MM.1S (cell line): ENCODE measurements around the gene VLDLR.

Source experiments
- DNase-seq: peaks from one replicate; pipeline ENCODE4 v3.0.0-alpha.2; 2015
- H2AFZ ChIP-seq: fragments of 300-600 bp; sonication (generic); 2 replicates; pipeline ENCODE4 v1.6.0; 2016; ENCODE audit warnings: antibody characterized with exemption, low read length
- H3F3A ChIP-seq: fragments of 300-600 bp; sonication (generic); 2 replicates; pipeline ENCODE4 v1.6.1; 2016; ENCODE audit warnings: mild to moderate bottlenecking, antibody characterized with exemption, low read length, moderate library complexity, mixed read lengths; ENCODE audit not compliant: insufficient read depth
- H3K27ac ChIP-seq: fragments of 300-600 bp; sonication (generic); 2 replicates; pipeline ENCODE4 v1.5.1; 2016; ENCODE audit warnings: mild to moderate bottlenecking, low read length
- H3K27me3 ChIP-seq: fragments of 300-600 bp; sonication (generic); replicated peaks from 2 replicates; pipeline ENCODE4 v1.6.0; 2016; ENCODE audit warnings: low read length; ENCODE audit not compliant: insufficient read depth
- H3K36me3 ChIP-seq: fragments of 300-600 bp; sonication (generic); replicated peaks from 2 replicates; pipeline ENCODE4 v1.6.1; 2016; ENCODE audit warnings: mild to moderate bottlenecking, low read length, mixed read lengths; ENCODE audit not compliant: insufficient read depth
- H3K4me1 ChIP-seq: fragments of 300-600 bp; sonication (generic); 2 replicates; pipeline ENCODE4 v1.6.1; 2016; ENCODE audit warnings: low read length, mixed read lengths
- H3K4me2 ChIP-seq: fragments of 300-600 bp; sonication (generic); 2 replicates; pipeline ENCODE4 v1.6.0; 2016; ENCODE audit warnings: low read depth, low read length
- H3K4me3 ChIP-seq: fragments of 300-600 bp; sonication (generic); 2 replicates; pipeline ENCODE4 v1.5.1; 2016; ENCODE audit warnings: low read length, mixed read lengths
- H3K79me2 ChIP-seq: fragments of 300-600 bp; sonication (generic); 2 replicates; pipeline ENCODE4 v1.6.1; 2016; ENCODE audit warnings: mixed run types, low read length, mixed read lengths
- H3K9ac ChIP-seq: fragments of 300-600 bp; sonication (generic); 2 replicates; pipeline ENCODE4 v1.6.1; 2016; ENCODE audit warnings: low read length, mixed read lengths
- H3K9me2 ChIP-seq: fragments of 300-600 bp; sonication (generic); replicated peaks from 2 replicates; pipeline ENCODE4 v1.6.1; 2016; ENCODE audit warnings: mild to moderate bottlenecking, low read length, mixed read lengths; ENCODE audit not compliant: insufficient read depth
- H3K9me3 ChIP-seq: fragments of 300-600 bp; sonication (generic); replicated peaks from 2 replicates; pipeline ENCODE4 v1.6.1; 2016; ENCODE audit warnings: mild to moderate bottlenecking, low read length, mixed read lengths; ENCODE audit not compliant: insufficient read depth
- H4K20me1 ChIP-seq: fragments of 300-600 bp; sonication (generic); 2 replicates; pipeline ENCODE4 v1.6.1; 2016; ENCODE audit warnings: mild to moderate bottlenecking, low read length, moderate library complexity, mixed read lengths; ENCODE audit not compliant: insufficient read depth
- CTCF ChIP-seq: fragments of 300-600 bp; sonication (generic); IDR thresholded peaks from 2 replicates; pipeline ENCODE4 v1.5.1; 2016; ENCODE audit warnings: antibody characterized with exemption, low read length, mixed read lengths
- EZH2 ChIP-seq: fragments of 300-600 bp; sonication (generic); optimal IDR thresholded peaks from 2 replicates; pipeline ENCODE3; 2017; ENCODE audit warnings: low read depth, mild to moderate bottlenecking, antibody characterized with exemption, low read length, mixed read lengths
- EZH2phosphoT487 ChIP-seq: fragments of 300-600 bp; sonication (generic); IDR thresholded peaks from 2 replicates; pipeline ENCODE4 v1.6.1; 2018; ENCODE audit warnings: antibody characterized with exemption, low read length

Gene VLDLR

GRCh38 chr9:2691212-2691611 is 69.6 kb downstream of the VLDLR start:
- DNase-seq = no peak
- Histone ChIP-seq H3K27ac (no peak overlapping the region), H3K4me2 (no peak overlapping the region), H3K4me1 (no peaks in the 10 kb centered on the region), H3K27me3 (no peaks in the 10 kb centered on the region), H3K9me2 (no peaks in the 10 kb centered on the region), H2AFZ (no peak overlapping the region), H3K9me3 (no peaks in the 10 kb centered on the region), H3K9ac (no peak overlapping the region), H3K79me2 (no peaks in the 10 kb centered on the region), H3F3A (no peaks in the 10 kb centered on the region), H4K20me1 (no peaks in the 10 kb centered on the region), H3K4me3 (no peak overlapping the region), H3K36me3 (no peaks in the 10 kb centered on the region)
- no peak for TF ChIP-seq EZH2
- no peak for TF ChIP-seq CTCF
- no peak for TF ChIP-seq EZH2phosphoT487

- Histone ChIP-seq H3K36me3 (no peaks in the 10 kb centered on the region), H3K9ac (no peak overlapping the region), H3K9me2 (no peaks in the 10 kb centered on the region), H3K79me2 (no peaks in the 10 kb centered on the region), H3K27ac (no peak overlapping the region), H4K20me1 (no peaks in the 10 kb centered on the region), H3K4me3 (no peak overlapping the region), H3K4me2 (no peak overlapping the region), H3K4me1 (no peaks in the 10 kb centered on the region), H3F3A (no peaks in the 10 kb centered on the region), H2AFZ (no peak overlapping the region), H3K9me3 (no peaks in the 10 kb centered on the region), H3K27me3 (no peaks in the 10 kb centered on the region)
- no peak for TF ChIP-seq EZH2
- no peak for TF ChIP-seq EZH2phosphoT487
- TF ChIP-seq CTCF = no peak
- DNase-seq = no peak
Observed at GRCh38 chr9:2691626-2692025, 70.0 kb downstream of the VLDLR start.

- H3F3A ChIP-seq = no peaks in the 10 kb centered on the region
- H4K20me1 ChIP-seq = no peaks in the 10 kb centered on the region
- H3K9ac ChIP-seq = no peak overlapping the region
- no peak overlapping the region for H2AFZ ChIP-seq
- H3K9me3 ChIP-seq = no peaks in the 10 kb centered on the region
- no peak for DNase-seq
- no peak overlapping the region for H3K4me3 ChIP-seq
- H3K4me2 ChIP-seq = no peak overlapping the region
- H3K79me2 ChIP-seq = no peaks in the 10 kb centered on the region
- H3K27me3 ChIP-seq = no peaks in the 10 kb centered on the region
- no peaks in the 10 kb centered on the region for H3K4me1 ChIP-seq
- no peaks in the 10 kb centered on the region for H3K36me3 ChIP-seq
- no peaks in the 10 kb centered on the region for H3K9me2 ChIP-seq
- H3K27ac ChIP-seq = no peak overlapping the region
- TF ChIP-seq CTCF = no peak
- TF ChIP-seq EZH2 = no peak
- no peak for TF ChIP-seq EZH2phosphoT487
Observed at GRCh38 chr9:2693056-2693455, 71.5 kb downstream of the VLDLR start.
